Measurements from ENCODE around the gene PTPN11.

The PTPN11 gene

GRCh38 chr12:112458751-112459150 lies 40.0 kb downstream of the PTPN11 start:
- Histone ChIP-seq H2BK5ac (ENCODE audit: low read depth, low read length, poor library complexity) (no peak overlapping the region), H4K12ac (ENCODE audit: low read depth, low read length) (no peak overlapping the region), H3K27me3 (ENCODE audit: insufficient read depth, low read length) (no peaks in the 10 kb centered on the region), H3K4me3 (ENCODE audit: low read depth, low read length) (no peak overlapping the region), H4K91ac (ENCODE audit: low read depth, low read length) (no peak overlapping the region), H3K18ac (ENCODE audit: low read length) (no peak overlapping the region), H3K23ac (ENCODE audit: low read length) (no peak overlapping the region), H3K9me3 (ENCODE audit: insufficient read depth, low read depth, low read length) (peaks cover 2% of the 10 kb centered on the region), H3K79me1 (ENCODE audit: low read length) (no peaks in the 10 kb centered on the region), H3K9ac (ENCODE audit: low read length) (no peak overlapping the region), H3K27ac (ENCODE audit: low read depth, low read length) (no peak overlapping the region), H3K4me2 (ENCODE audit: low read length) (no peak overlapping the region), H3K36me3 (ENCODE audit: control insufficient read depth in 1 of 2, insufficient read depth in 2 of 2, low read length in 2 of 2) (peaks cover 29 to 34% of the 10 kb centered on the region in 2 experiments), H2BK120ac (ENCODE audit: insufficient read depth, low read length, poor library complexity) (no peak overlapping the region), H2AFZ (ENCODE audit: insufficient read depth, low read length, poor library complexity) (no peak overlapping the region), H2AK5ac (ENCODE audit: low read length) (no peak overlapping the region), H3K4ac (ENCODE audit: low read depth, low read length) (no peak overlapping the region), H3K79me2 (ENCODE audit: control insufficient read depth, insufficient read depth, low read length, poor library complexity) (no peaks in the 10 kb centered on the region), H3K14ac (ENCODE audit: low read length) (no peak overlapping the region), H3K4me1 (ENCODE audit: control insufficient read depth in 1 of 2, insufficient read depth in 2 of 2, low read length in 2 of 2) (no peaks in the 10 kb centered on the region), H2BK12ac (ENCODE audit: low read length) (no peak overlapping the region), H4K8ac (ENCODE audit: low read depth, low read length) (no peak overlapping the region)
- no CpG with 5 or more reads among the region's 5 CpGs for WGBS (ENCODE audit: extremely low coverage, insufficient coverage, insufficient read length)
- DNase-seq, result no peak

DNA sequence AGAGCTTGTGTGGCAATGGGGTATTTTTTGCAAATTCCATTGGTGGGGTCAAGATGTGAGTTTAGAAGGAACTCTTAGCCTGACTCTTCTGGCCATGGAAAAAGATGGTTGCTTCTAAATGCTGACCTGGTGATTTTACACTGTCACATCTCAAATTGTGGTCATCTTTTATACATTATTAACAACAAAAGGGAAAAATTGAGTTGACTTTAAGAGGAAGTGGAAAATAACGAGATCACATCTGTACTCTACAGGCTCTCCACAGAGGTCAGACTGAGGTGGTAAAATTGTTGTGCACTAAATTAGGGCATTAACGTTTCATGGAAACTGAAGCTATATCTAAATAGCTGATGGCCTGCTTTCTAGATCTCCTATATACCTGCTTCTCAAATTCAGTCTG lies 44.7 kb downstream of the PTPN11 start:
- no peaks in the 10 kb centered on the region for H3K79me2 ChIP-seq (ENCODE audit: control insufficient read depth, insufficient read depth, low read length, poor library complexity)
- H3K79me1 ChIP-seq (ENCODE audit: low read length), result no peaks in the 10 kb centered on the region
- WGBS (ENCODE audit: extremely low coverage, insufficient coverage, insufficient read length), result no CpG with 5 or more reads among the region's 2 CpGs
- no peak overlapping the region for H3K14ac ChIP-seq (ENCODE audit: low read length)
- H2BK120ac ChIP-seq (ENCODE audit: insufficient read depth, low read length, poor library complexity), result no peak overlapping the region
- no peak overlapping the region for H2BK5ac ChIP-seq (ENCODE audit: low read depth, low read length, poor library complexity)
- H4K91ac ChIP-seq (ENCODE audit: low read depth, low read length), result no peak overlapping the region
- H2AFZ ChIP-seq (ENCODE audit: insufficient read depth, low read length, poor library complexity), result no peak overlapping the region
- H3K4me1 ChIP-seq (ENCODE audit: control insufficient read depth in 1 of 2, insufficient read depth in 2 of 2, low read length in 2 of 2), result no peaks in the 10 kb centered on the region
- H3K9ac ChIP-seq (ENCODE audit: low read length), result no peak overlapping the region
- no peak overlapping the region for H2AK5ac ChIP-seq (ENCODE audit: low read length)
- no peak overlapping the region for H3K23ac ChIP-seq (ENCODE audit: low read length)
- no peaks in the 10 kb centered on the region for H3K9me3 ChIP-seq (ENCODE audit: insufficient read depth, low read depth, low read length)
- H4K8ac ChIP-seq (ENCODE audit: low read depth, low read length), result no peak overlapping the region
- H3K27ac ChIP-seq (ENCODE audit: low read depth, low read length), result no peak overlapping the region
- H3K27me3 ChIP-seq (ENCODE audit: insufficient read depth, low read length), result no peaks in the 10 kb centered on the region
- no peak overlapping the region for H3K18ac ChIP-seq (ENCODE audit: low read length)
- DNase-seq, result no peak
- H3K4me2 ChIP-seq (ENCODE audit: low read length), result no peak overlapping the region
- H3K4me3 ChIP-seq (ENCODE audit: low read depth, low read length), result no peak overlapping the region
- H3K36me3 ChIP-seq (ENCODE audit: control insufficient read depth in 1 of 2, insufficient read depth in 2 of 2, low read length in 2 of 2), result peaks cover 11 to 13% of the 10 kb centered on the region in 2 experiments
- no peak overlapping the region for H2BK12ac ChIP-seq (ENCODE audit: low read length)
- H3K4ac ChIP-seq (ENCODE audit: low read depth, low read length), result no peak overlapping the region
- H4K12ac ChIP-seq (ENCODE audit: low read depth, low read length), result no peak overlapping the region

- H2BK5ac ChIP-seq (ENCODE audit: low read depth, low read length, poor library complexity), result no peak overlapping the region
- no peak overlapping the region for H4K91ac ChIP-seq (ENCODE audit: low read depth, low read length)
- no peak overlapping the region for H3K23ac ChIP-seq (ENCODE audit: low read length)
- H3K79me1 ChIP-seq (ENCODE audit: low read length), result no peaks in the 10 kb centered on the region
- no peaks in the 10 kb centered on the region for H3K4me1 ChIP-seq (ENCODE audit: control insufficient read depth in 1 of 2, insufficient read depth in 2 of 2, low read length in 2 of 2)
- no peak overlapping the region for H4K12ac ChIP-seq (ENCODE audit: low read depth, low read length)
- H3K9me3 ChIP-seq (ENCODE audit: insufficient read depth, low read depth, low read length), result no peaks in the 10 kb centered on the region
- H3K14ac ChIP-seq (ENCODE audit: low read length), result no peak overlapping the region
- no peak overlapping the region for H3K9ac ChIP-seq (ENCODE audit: low read length)
- no peak overlapping the region for H3K4me3 ChIP-seq (ENCODE audit: low read depth, low read length)
- H2BK12ac ChIP-seq (ENCODE audit: low read length), result no peak overlapping the region
- no peak overlapping the region for H3K4ac ChIP-seq (ENCODE audit: low read depth, low read length)
- H3K79me2 ChIP-seq (ENCODE audit: control insufficient read depth, insufficient read depth, low read length, poor library complexity), result no peaks in the 10 kb centered on the region
- no peak overlapping the region for H2AFZ ChIP-seq (ENCODE audit: insufficient read depth, low read length, poor library complexity)
- no peaks in the 10 kb centered on the region for H3K27me3 ChIP-seq (ENCODE audit: insufficient read depth, low read length)
- no peak for DNase-seq
- peaks cover 10 to 14% of the 10 kb centered on the region in 2 experiments for H3K36me3 ChIP-seq (ENCODE audit: control insufficient read depth in 1 of 2, insufficient read depth in 2 of 2, low read length in 2 of 2)
- H4K8ac ChIP-seq (ENCODE audit: low read depth, low read length), result no peak overlapping the region
- no peak overlapping the region for H2BK120ac ChIP-seq (ENCODE audit: insufficient read depth, low read length, poor library complexity)
- H3K27ac ChIP-seq (ENCODE audit: low read depth, low read length), result no peak overlapping the region
- no peak overlapping the region for H2AK5ac ChIP-seq (ENCODE audit: low read length)
- H3K18ac ChIP-seq (ENCODE audit: low read length), result no peak overlapping the region
- H3K4me2 ChIP-seq (ENCODE audit: low read length), result no peak overlapping the region
These were observed 45.9 kb downstream of the PTPN11 start for GRCh38 chr12:112464605-112465004.

- no peak overlapping the region for H3K18ac ChIP-seq (ENCODE audit: low read length)
- no peaks in the 10 kb centered on the region for H3K9me3 ChIP-seq (ENCODE audit: insufficient read depth, low read depth, low read length)
- no peak for DNase-seq
- no peaks in the 10 kb centered on the region for H3K27me3 ChIP-seq (ENCODE audit: insufficient read depth, low read length)
- no peaks in the 10 kb centered on the region for H3K79me1 ChIP-seq (ENCODE audit: low read length)
- H3K4me2 ChIP-seq (ENCODE audit: low read length), result no peak overlapping the region
- no peak overlapping the region for H3K14ac ChIP-seq (ENCODE audit: low read length)
- no peak overlapping the region for H2BK12ac ChIP-seq (ENCODE audit: low read length)
- no peak overlapping the region for H3K23ac ChIP-seq (ENCODE audit: low read length)
- no peak overlapping the region for H3K9ac ChIP-seq (ENCODE audit: low read length)
- H3K36me3 ChIP-seq (ENCODE audit: control insufficient read depth in 1 of 2, insufficient read depth in 2 of 2, low read length in 2 of 2), result peaks cover 10 to 19% of the 10 kb centered on the region in 2 experiments
- no peak overlapping the region for H4K91ac ChIP-seq (ENCODE audit: low read depth, low read length)
- no peak overlapping the region for H3K27ac ChIP-seq (ENCODE audit: low read depth, low read length)
- H3K4ac ChIP-seq (ENCODE audit: low read depth, low read length), result no peak overlapping the region
- no peak overlapping the region for H2BK120ac ChIP-seq (ENCODE audit: insufficient read depth, low read length, poor library complexity)
- no peak overlapping the region for H4K8ac ChIP-seq (ENCODE audit: low read depth, low read length)
- no peaks in the 10 kb centered on the region for H3K79me2 ChIP-seq (ENCODE audit: control insufficient read depth, insufficient read depth, low read length, poor library complexity)
- no peaks in the 10 kb centered on the region for H3K4me1 ChIP-seq (ENCODE audit: control insufficient read depth in 1 of 2, insufficient read depth in 2 of 2, low read length in 2 of 2)
- H2BK5ac ChIP-seq (ENCODE audit: low read depth, low read length, poor library complexity), result no peak overlapping the region
- H2AFZ ChIP-seq (ENCODE audit: insufficient read depth, low read length, poor library complexity), result no peak overlapping the region
- no peak overlapping the region for H3K4me3 ChIP-seq (ENCODE audit: low read depth, low read length)
- H2AK5ac ChIP-seq (ENCODE audit: low read length), result no peak overlapping the region
- no peak overlapping the region for H4K12ac ChIP-seq (ENCODE audit: low read depth, low read length)
These were observed 47.3 kb downstream of the PTPN11 start for GRCh38 chr12:112466011-112466422.

Measured in trophoblast cell (in vitro differentiated cells and primary cell).